OCI-LY7 (cell line): ENCODE data around the gene SDF4. TPM values are rescaled to one million over a fixed set of nuclear protein-coding genes. Genes with fewer than 3 reads are reported as not detected.
"Not testable (repeated sequence)": the region's sequence is repeated elsewhere in the genome, so short reads cannot be mapped to it uniquely, and the experiment has no call there.

Source experiments
- BruUV-seq: library from RNA; stranded (reverse); fragments of 400-500 nt; replicated peaks from 2 replicates; lab custom pipeline; 2021; lab: Mats Ljungman, UMichigan
- CTCF ChIA-PET: fragments of 300-600 bp; sonication (Branson Sonifier 250); formaldehyde crosslinking; loops from one replicate; lab custom pipeline; 2022; ENCODE audit warnings: antibody characterized with exemption; ENCODE audit not compliant: unreplicated experiment; lab: Charles Lee
- POLR2A ChIA-PET: fragments of 300-600 bp; sonication (Branson Sonifier 250); formaldehyde crosslinking; loops from one replicate; lab custom pipeline; 2022; ENCODE audit warnings: antibody characterized with exemption; lab: Charles Lee
- DNase-seq: peaks from one replicate; pipeline ENCODE4 v3.0.0-alpha.2; 2015; ENCODE audit warnings: low spot score
- H2AFZ ChIP-seq: fragments of 200-600 bp; sonication (generic), shearing (Covaris generic); 2 replicates; pipeline ENCODE4 v1.6.1; 2014; ENCODE audit warnings: mild to moderate bottlenecking, antibody characterized with exemption, low read length, moderate library complexity
- H3K27ac ChIP-seq: fragments of 200-600 bp; sonication (generic); 2 replicates; pipeline ENCODE4 v1.5.1; 2014; ENCODE audit warnings: mixed run types, low read depth, mild to moderate bottlenecking, moderate library complexity, low read length, inconsistent platforms; ENCODE audit not compliant: poor library complexity, severe bottlenecking
- H3K36me3 ChIP-seq: fragments of 200-600 bp; sonication (generic); 2 replicates; pipeline ENCODE4 v1.6.1; 2014; ENCODE audit warnings: mild to moderate bottlenecking, antibody characterized with exemption, low read length, moderate library complexity, mixed read lengths; ENCODE audit not compliant: insufficient read depth
- H3K4me1 ChIP-seq: fragments of 200-600 bp; sonication (generic); 2 replicates; pipeline ENCODE4 v1.5.1; 2014; ENCODE audit warnings: mild to moderate bottlenecking, low read length; ENCODE audit not compliant: insufficient read depth, poor library complexity, severe bottlenecking
- H3K4me2 ChIP-seq: fragments of 200-600 bp; sonication (generic); 2 replicates; pipeline ENCODE4 v1.6.1; 2014; ENCODE audit warnings: mild to moderate bottlenecking, low read length
- H3K4me3 ChIP-seq: fragments of 200-600 bp; sonication (generic); 2 replicates; pipeline ENCODE4 v1.5.1; 2014; ENCODE audit warnings: mild to moderate bottlenecking, low read depth, low read length; ENCODE audit not compliant: poor library complexity, severe bottlenecking
- H3K79me2 ChIP-seq: fragments of 200-600 bp; sonication (generic); 2 replicates; pipeline ENCODE4 v1.6.1; 2016; ENCODE audit warnings: low read depth, mild to moderate bottlenecking, low read length, moderate library complexity, mixed read lengths; ENCODE audit not compliant: insufficient read depth
- H3K9me2 ChIP-seq: fragments of 200-600 bp; sonication (generic); 2 replicates; pipeline ENCODE4 v1.6.1; 2016; ENCODE audit warnings: mild to moderate bottlenecking, low read length, mixed read lengths; ENCODE audit not compliant: insufficient read depth
- H3K9me3 ChIP-seq: fragments of 200-600 bp; sonication (generic); 2 replicates; pipeline ENCODE4 v1.6.1; 2014; ENCODE audit warnings: mild to moderate bottlenecking, mixed run types, low read length, mixed read lengths
- H4K20me1 ChIP-seq: fragments of 200-600 bp; sonication (generic); 2 replicates; pipeline ENCODE4 v1.6.1; 2014; ENCODE audit warnings: mild to moderate bottlenecking, antibody characterized with exemption, low read length, moderate library complexity, mixed read lengths; ENCODE audit not compliant: insufficient read depth
- EZH2phosphoT487 ChIP-seq: fragments of 200-600 bp; sonication (generic); IDR thresholded peaks from 2 replicates; pipeline ENCODE4 v1.6.1; 2018; ENCODE audit warnings: low read depth, borderline replicate concordance, mild to moderate bottlenecking, mixed run types, antibody characterized with exemption, low read length, moderate library complexity, mixed read lengths
- intact Hi-C: fragments of 100-400 bp; cut with micrococcal nuclease; formaldehyde crosslinking; loops from one replicate; pipeline ENCODE4 v1.10.0; 2022; ENCODE audit not compliant: unreplicated experiment
- total RNA-seq, 2 experiments: library from RNA; depleted of rRNA in 1 of 2; stranded (reverse); fragments of >200 nt in 1 of 2; shearing (Covaris generic) in 1 of 2; gene quantifications; 2 replicates each; pipeline ENCODE4 v1.2.3, GENCODE V29; 2014 to 2022
- TF ChIP-seq, protein P1 (sequence below): fragments of 200-600 bp; sonication (generic); conservative IDR thresholded peaks from 2 replicates; pipeline ENCODE4 v1.5.1; 2014; ENCODE audit warnings: mild to moderate bottlenecking, antibody characterized with exemption, low read length, moderate library complexity, mixed read lengths

The SDF4 gene
- total RNA-seq, 2 experiments from 2014 or later: 47.7 to 85.7 TPM

DNA sequence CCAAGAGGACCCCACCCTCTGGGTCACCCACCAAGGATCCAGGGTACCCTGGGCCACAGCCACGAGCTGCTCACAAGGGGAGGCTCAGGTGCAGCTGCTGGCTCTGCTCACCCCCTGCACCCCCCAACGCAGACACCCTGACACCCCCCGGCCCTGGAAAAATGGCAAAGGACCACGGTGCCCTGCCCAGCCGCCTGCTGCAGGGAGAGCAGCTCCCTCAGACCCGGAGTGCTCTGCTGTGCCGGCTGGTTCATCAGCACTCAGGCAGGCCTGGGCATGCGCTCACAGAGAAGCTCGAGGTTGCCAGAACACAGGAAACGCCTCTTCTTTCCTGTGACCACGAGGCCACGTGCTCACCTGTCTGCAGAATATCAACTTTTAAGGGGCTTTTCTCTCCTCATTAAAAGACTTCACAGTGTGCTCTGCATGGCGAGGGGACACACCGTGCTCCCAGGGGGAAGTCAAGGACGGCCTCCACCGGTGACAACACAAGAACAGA, 19.0 kb upstream of the SDF4 start:
- CTCF ChIA-PET: interaction anchor here (0.6 kb wide), 1 partner anchor 171 kb away, joined by 3 read pairs; no protein-coding TSS in a partner anchor
- intact Hi-C loops: no loop called here
- peak overlapping the region; percentile 20; the same call in 1 of the 2 replicates for H3K4me2 ChIP-seq

DNA sequence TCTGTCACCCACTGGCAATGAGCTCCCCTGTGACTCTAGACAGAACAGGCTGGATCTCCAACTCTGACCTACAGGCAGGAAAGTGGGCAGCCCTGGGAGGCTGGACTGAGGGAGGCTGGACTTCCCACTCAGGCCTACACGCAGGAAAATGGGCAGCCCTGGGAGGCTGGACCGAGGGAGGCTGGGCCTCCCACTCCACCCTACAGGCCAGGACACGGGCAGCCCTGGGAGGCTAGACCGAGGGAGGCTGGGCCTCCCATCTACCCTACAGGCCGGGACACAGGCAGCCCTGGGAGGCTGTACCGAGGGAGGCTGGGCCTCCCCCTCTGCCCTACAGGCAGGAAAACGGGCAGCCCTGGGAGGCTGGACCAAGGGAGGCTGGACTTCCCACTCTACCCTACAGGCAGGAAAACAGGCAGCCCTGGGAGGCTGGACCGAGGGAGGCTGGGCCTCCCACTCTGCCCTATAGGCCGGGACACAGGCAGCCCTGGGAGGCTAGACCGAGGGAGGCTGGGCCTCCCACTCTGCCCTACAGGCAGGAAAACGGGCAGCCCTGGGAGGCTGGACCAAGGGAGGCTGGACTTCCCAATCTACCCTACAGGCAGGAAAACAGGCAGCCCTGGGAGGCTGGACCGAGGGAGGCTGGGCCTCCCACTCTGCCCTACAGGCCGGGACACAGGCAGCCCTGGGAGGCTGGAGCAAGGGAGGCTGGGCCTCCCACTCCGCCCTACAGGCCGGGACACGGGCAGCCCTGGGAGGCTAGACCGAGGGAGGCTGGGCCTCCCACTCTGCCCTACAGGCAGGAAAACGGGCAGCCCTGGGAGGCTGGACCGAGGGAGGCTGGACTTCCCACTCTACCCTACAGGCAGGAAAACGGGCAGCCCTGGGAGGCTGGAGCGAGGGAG, 16.5 kb upstream of the SDF4 start:
- H4K20me1 ChIP-seq, POLR2A ChIA-PET, intact Hi-C loops, H3K9me2 ChIP-seq, H2AFZ ChIP-seq, H3K4me1 ChIP-seq, H3K4me2 ChIP-seq, BruUV-seq, H3K4me3 ChIP-seq, H3K9me3 ChIP-seq, H3K27ac ChIP-seq, H3K79me2 ChIP-seq, CTCF ChIA-PET, DNase-seq: not testable (repeated sequence)
- peaks cover 11% of the 10 kb centered on the region; the same call in 1 of the 2 replicates for H3K36me3 ChIP-seq

More for the DNA sequence above, 19.0 kb upstream of the SDF4 start:
- no peak overlapping the region for H3K27ac ChIP-seq
- TF ChIP-seq, protein P1, sequence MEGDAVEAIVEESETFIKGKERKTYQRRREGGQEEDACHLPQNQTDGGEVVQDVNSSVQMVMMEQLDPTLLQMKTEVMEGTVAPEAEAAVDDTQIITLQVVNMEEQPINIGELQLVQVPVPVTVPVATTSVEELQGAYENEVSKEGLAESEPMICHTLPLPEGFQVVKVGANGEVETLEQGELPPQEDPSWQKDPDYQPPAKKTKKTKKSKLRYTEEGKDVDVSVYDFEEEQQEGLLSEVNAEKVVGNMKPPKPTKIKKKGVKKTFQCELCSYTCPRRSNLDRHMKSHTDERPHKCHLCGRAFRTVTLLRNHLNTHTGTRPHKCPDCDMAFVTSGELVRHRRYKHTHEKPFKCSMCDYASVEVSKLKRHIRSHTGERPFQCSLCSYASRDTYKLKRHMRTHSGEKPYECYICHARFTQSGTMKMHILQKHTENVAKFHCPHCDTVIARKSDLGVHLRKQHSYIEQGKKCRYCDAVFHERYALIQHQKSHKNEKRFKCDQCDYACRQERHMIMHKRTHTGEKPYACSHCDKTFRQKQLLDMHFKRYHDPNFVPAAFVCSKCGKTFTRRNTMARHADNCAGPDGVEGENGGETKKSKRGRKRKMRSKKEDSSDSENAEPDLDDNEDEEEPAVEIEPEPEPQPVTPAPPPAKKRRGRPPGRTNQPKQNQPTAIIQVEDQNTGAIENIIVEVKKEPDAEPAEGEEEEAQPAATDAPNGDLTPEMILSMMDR: no peak
- no peak for TF ChIP-seq EZH2phosphoT487
- no peaks in the 10 kb centered on the region for H4K20me1 ChIP-seq
- no peak overlapping the region for H2AFZ ChIP-seq
- peaks cover 36% of the 10 kb centered on the region for H3K36me3 ChIP-seq
- no TSS peak for BruUV-seq
- no peak overlapping the region for H3K4me3 ChIP-seq
- no peaks in the 10 kb centered on the region for H3K9me2 ChIP-seq
- peaks cover 9% of the 10 kb centered on the region for H3K4me1 ChIP-seq
- H3K9me3 ChIP-seq: no peaks in the 10 kb centered on the region
- H3K79me2 ChIP-seq: no peaks in the 10 kb centered on the region
- peak; percentile 55 for DNase-seq
- POLR2A ChIA-PET: no interaction called here

DNA sequence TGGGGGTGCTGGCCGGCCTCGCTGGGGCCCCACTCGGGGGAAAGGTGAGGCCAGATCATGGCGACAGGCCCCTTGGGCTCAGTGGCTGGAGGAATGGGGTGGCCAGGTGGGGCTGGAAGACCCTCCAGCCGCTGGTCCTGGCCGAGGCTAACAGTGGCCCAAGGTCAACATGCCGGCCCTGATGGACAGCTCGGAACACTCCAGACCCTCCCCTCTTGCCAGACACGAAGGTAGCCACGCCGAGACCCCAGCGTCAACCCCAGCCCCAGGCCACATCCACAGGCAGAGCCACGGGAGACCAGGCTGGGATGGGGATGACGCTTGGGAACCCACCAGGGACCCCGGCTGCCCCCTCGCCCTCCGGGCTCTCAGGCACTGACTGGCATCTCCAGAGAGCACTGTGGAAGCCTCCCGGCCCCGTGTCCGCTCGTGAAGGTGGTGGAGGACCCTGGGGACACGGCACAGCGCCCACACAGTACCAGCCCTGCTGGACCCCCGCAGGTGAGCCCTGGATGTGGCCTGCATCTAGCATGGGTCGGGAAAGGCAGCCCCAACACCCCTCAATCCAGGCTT, 15.6 kb upstream of the SDF4 start:
- intact Hi-C loops: no loop called here
- Histone ChIP-seq H3K9me3 (no peaks in the 10 kb centered on the region), H3K27ac (no peak overlapping the region), H4K20me1 (no peaks in the 10 kb centered on the region), H3K4me1 (peaks cover 9% of the 10 kb centered on the region), H2AFZ (no peak overlapping the region), H3K36me3 (0 out of 2 replicates have a peak, but pooled peaks cover 5% of the 10 kb centered on the region), H3K4me2 (no peak overlapping the region), H3K79me2 (no peaks in the 10 kb centered on the region), H3K4me3 (no peak overlapping the region), H3K9me2 (no peaks in the 10 kb centered on the region)
- POLR2A ChIA-PET: no interaction called here
- TF ChIP-seq, protein P1: no peak
- no peak for TF ChIP-seq EZH2phosphoT487
- BruUV-seq: no TSS peak
- CTCF ChIA-PET: no interaction called here
- no peak for DNase-seq
